PC-9 (cell line): Measurements from ENCODE around the gene SBNO2. TPM values are rescaled to one million over a fixed set of nuclear protein-coding genes. Genes with fewer than 3 reads are reported as not detected.

ENCODE experiments used
- BruUV-seq: library from RNA; stranded (reverse); fragments of 400-500 nt; replicated peaks from 2 replicates; lab custom pipeline; 2021; lab: Mats Ljungman, UMichigan
- CTCF ChIA-PET: fragments of 300-600 bp; sonication (Branson Sonifier 250); formaldehyde crosslinking; loops from one replicate; lab custom pipeline; 2022; ENCODE audit warnings: antibody characterized with exemption; lab: Charles Lee
- POLR2A ChIA-PET: fragments of 300-600 bp; sonication (Branson Sonifier 250); formaldehyde crosslinking; loops from one replicate; lab custom pipeline; 2022; ENCODE audit warnings: antibody characterized with exemption; ENCODE audit not compliant: unreplicated experiment; lab: Charles Lee
- DNase-seq, 2 experiments: peaks; one replicate each; pipeline versions ENCODE4 v3.0.0 to v3.0.0-alpha.2; 2015 to 2022; ENCODE audit warnings: mixed read lengths in 1 of 2
- H2AFZ ChIP-seq: fragments of 200-600 bp; sonication (generic); 2 replicates; pipeline ENCODE4 v1.8.1; 2017; ENCODE audit warnings: antibody characterized with exemption
- H3F3A ChIP-seq: fragments of 200-600 bp; sonication (generic); 2 replicates; pipeline ENCODE4 v1.8.1; 2017; ENCODE audit warnings: antibody characterized with exemption, mild to moderate bottlenecking, low read depth; ENCODE audit not compliant: insufficient read depth
- H3K27ac ChIP-seq: fragments of 200-600 bp; sonication (generic); 2 replicates; pipeline ENCODE4 v1.6.1; 2016; ENCODE audit warnings: mixed run types
- H3K27me3 ChIP-seq: fragments of 200-600 bp; sonication (generic); 2 replicates; pipeline ENCODE4 v1.6.1; 2016; ENCODE audit warnings: low read depth, mixed run types; ENCODE audit not compliant: insufficient read depth
- H3K36me3 ChIP-seq: fragments of 200-600 bp; sonication (generic); 2 replicates; pipeline ENCODE4 v1.6.1; 2016; ENCODE audit warnings: low read depth, mixed run types
- H3K4me1 ChIP-seq: fragments of 200-600 bp; sonication (generic); replicated peaks from 2 replicates; pipeline ENCODE4 v1.6.1; 2016; ENCODE audit warnings: mixed run types; ENCODE audit not compliant: insufficient read depth
- H3K4me2 ChIP-seq: fragments of 200-600 bp; sonication (generic); 2 replicates; pipeline ENCODE4 v1.6.1; 2017; ENCODE audit warnings: mixed run types
- H3K4me3 ChIP-seq: fragments of 200-600 bp; sonication (generic); 2 replicates; pipeline ENCODE4 v1.6.1; 2016; ENCODE audit warnings: mixed run types
- H3K79me2 ChIP-seq: fragments of 200-600 bp; sonication (generic); 2 replicates; pipeline ENCODE4 v1.6.1; 2017; ENCODE audit warnings: low read depth, mixed run types
- H3K9me2 ChIP-seq: fragments of 200-600 bp; sonication (generic); 2 replicates; pipeline ENCODE4 v1.8.1; 2017; ENCODE audit warnings: mild to moderate bottlenecking; ENCODE audit not compliant: insufficient read depth
- H3K9me3 ChIP-seq: fragments of 200-600 bp; sonication (generic); 2 replicates; pipeline ENCODE4 v1.8.1; 2016; ENCODE audit warnings: low read depth; ENCODE audit not compliant: insufficient read depth
- H4K20me1 ChIP-seq: fragments of 200-600 bp; sonication (generic); 2 replicates; pipeline ENCODE4 v1.8.1; 2017; ENCODE audit not compliant: insufficient read depth
- EZH2 ChIP-seq: fragments of 200-600 bp; sonication (generic); IDR thresholded peaks from 2 replicates; pipeline ENCODE4 v1.8.0; 2017; ENCODE audit warnings: antibody characterized with exemption, low read depth
- intact Hi-C: fragments of 100-400 bp; cut with micrococcal nuclease; formaldehyde crosslinking; loops from one replicate; pipeline ENCODE4 v1.10.0; 2022; ENCODE audit not compliant: unreplicated experiment
- total RNA-seq: library from RNA; stranded (reverse); gene quantifications from 2 replicates; pipeline ENCODE4 v1.2.3, GENCODE V29; 2021
- TF ChIP-seq, protein P1 (sequence below): fragments of 200-600 bp; sonication (generic); conservative IDR thresholded peaks from 2 replicates; pipeline ENCODE4 v1.6.1; 2017; ENCODE audit warnings: mixed run types, antibody characterized with exemption, mild to moderate bottlenecking, moderate library complexity

The SBNO2 gene
- total RNA-seq, 1 experiment from 2014 or later = 82.4 TPM

DNA sequence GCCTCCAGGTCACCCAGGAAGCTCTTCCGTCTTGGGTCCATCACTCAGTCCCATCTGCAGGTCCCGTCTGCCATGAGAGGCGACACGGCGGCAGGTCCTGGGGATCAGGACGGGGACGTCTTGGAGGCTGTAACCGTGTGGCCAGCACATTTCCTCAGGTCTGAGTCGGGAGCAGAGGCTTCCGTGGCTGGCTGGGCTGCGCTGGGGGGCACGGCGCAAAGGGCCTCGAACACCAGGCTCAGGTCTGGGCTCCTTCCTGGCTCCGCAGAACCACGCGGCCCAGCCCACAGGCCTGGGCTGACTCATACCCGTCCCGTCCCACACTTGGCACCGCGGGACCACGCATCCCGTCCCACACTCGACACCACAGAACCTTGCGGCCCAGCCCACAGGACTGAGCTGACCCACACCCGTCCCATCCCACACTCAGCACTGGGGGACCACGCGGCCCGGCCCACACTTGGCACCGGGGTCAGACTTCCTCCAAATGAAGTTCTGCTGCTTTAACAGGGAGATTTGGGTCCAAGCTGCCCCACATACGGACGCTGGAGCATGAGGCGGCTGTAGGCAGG lies 30.2 kb downstream of the SBNO2 start:
- no peaks in the 10 kb centered on the region for H3K79me2 ChIP-seq
- no peaks in the 10 kb centered on the region for H3K36me3 ChIP-seq

DNA sequence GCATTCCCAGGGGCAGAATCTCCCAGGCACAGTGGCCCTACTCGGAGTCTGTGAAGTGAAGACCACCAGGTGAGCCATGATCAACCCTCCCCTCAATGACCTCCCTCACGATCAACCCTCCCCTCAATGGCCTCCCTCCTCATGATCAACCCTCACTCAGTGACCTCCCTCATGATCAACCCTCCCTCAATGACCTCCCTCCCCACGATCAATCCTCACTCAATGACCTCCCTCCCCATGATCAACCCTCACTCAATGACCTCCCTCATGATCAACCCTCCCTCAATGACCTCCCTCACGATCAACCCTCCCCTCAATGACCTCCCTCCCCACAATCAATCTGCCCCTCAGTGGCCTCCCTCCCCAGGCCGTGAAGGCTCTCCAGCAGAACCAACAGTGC lies 32.1 kb downstream of the SBNO2 start:
- CTCF ChIA-PET = no interaction called here
- POLR2A ChIA-PET = no interaction called here

More for the DNA sequence above, 30.2 kb downstream of the SBNO2 start:
- no peak overlapping the region for H2AFZ ChIP-seq
- TF ChIP-seq, protein P1, sequence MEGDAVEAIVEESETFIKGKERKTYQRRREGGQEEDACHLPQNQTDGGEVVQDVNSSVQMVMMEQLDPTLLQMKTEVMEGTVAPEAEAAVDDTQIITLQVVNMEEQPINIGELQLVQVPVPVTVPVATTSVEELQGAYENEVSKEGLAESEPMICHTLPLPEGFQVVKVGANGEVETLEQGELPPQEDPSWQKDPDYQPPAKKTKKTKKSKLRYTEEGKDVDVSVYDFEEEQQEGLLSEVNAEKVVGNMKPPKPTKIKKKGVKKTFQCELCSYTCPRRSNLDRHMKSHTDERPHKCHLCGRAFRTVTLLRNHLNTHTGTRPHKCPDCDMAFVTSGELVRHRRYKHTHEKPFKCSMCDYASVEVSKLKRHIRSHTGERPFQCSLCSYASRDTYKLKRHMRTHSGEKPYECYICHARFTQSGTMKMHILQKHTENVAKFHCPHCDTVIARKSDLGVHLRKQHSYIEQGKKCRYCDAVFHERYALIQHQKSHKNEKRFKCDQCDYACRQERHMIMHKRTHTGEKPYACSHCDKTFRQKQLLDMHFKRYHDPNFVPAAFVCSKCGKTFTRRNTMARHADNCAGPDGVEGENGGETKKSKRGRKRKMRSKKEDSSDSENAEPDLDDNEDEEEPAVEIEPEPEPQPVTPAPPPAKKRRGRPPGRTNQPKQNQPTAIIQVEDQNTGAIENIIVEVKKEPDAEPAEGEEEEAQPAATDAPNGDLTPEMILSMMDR = no peak
- no peak for TF ChIP-seq EZH2
- H3K9me3 ChIP-seq = no peaks in the 10 kb centered on the region
- no peaks in the 10 kb centered on the region for H3K27me3 ChIP-seq
- no peak for DNase-seq
- no peak overlapping the region for H3K4me3 ChIP-seq
- no peak overlapping the region for H3K4me2 ChIP-seq
- no peaks in the 10 kb centered on the region for H3K4me1 ChIP-seq
- H3K9me2 ChIP-seq = no peaks in the 10 kb centered on the region
- peaks cover 6% of the 10 kb centered on the region; the same call in 1 of the 2 replicates for H3F3A ChIP-seq
- intact Hi-C loops = no loop called here
- POLR2A ChIA-PET = no interaction called here
- 0 out of 2 replicates have a peak, but pooled peaks cover 5% of the 10 kb centered on the region for H4K20me1 ChIP-seq
- CTCF ChIA-PET = no interaction called here
- no peak overlapping the region for H3K27ac ChIP-seq
- BruUV-seq = no TSS peak

DNA sequence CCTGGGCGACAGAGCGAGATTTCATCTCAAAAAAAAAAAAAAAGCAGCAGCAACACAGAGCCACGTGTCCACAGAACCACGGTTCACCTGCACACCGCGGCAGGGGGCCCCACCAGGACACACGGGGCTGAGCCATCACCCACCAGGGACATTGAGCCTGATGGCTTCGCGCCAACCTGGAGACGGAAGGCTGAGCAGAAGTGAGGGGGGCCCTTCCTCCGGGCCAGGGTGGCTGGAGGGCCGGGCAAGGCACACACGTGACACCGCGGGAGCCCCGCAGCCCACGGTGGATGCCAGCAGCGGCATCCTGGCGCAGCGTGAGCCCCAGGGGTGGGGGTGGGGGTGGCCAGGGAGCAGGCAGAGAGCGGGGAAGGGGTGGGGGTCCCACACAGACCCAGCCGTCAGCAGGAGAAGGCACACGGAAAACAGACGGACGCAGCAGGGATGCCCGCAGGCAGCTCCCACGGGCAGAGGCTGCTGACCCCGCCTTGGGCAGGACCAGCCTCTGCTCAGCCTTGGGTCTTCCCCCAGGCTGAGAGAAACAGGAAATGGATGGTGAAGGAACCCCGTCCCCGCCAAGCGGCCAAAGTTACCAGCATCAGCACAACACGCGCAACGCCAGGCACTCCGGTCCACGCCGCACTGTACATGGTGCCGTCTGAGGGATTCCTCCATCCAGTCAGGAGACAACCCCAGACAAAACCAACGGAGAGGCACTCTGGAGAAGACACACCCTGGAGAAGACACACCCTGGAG lies 33.6 kb downstream of the SBNO2 start:
- Histone ChIP-seq H3K4me3 (no peak overlapping the region), H3K4me2 (no peak overlapping the region), H3K27ac (no peak overlapping the region), H3K9me2 (no peaks in the 10 kb centered on the region), H3K4me1 (no peaks in the 10 kb centered on the region), H3K27me3 (no peaks in the 10 kb centered on the region), H3K79me2 (0 out of 2 replicates have a peak, but pooled peaks cover 3% of the 10 kb centered on the region), H4K20me1 (peaks cover 15% of the 10 kb centered on the region; the same call in 1 of the 2 replicates), H3K36me3 (no peaks in the 10 kb centered on the region), H2AFZ (no peak overlapping the region), H3F3A (peaks cover 9% of the 10 kb centered on the region; the same call in 1 of the 2 replicates), H3K9me3 (no peaks in the 10 kb centered on the region)
- ChIA-PET POLR2A (no interaction called here), CTCF (interaction anchor here (0.7 kb wide), 1 partner anchor 533 kb away, joined by 8 read pairs; no protein-coding TSS in a partner anchor)
- no TSS peak for BruUV-seq
- no peak for TF ChIP-seq EZH2
- TF ChIP-seq, protein P1 = no peak
- intact Hi-C loops = no loop called here
- no peak for DNase-seq

More for the DNA sequence above, 32.1 kb downstream of the SBNO2 start:
- H2AFZ ChIP-seq = no peak overlapping the region
- intact Hi-C loops = no loop called here
- H3K9me2 ChIP-seq = no peaks in the 10 kb centered on the region
- TF ChIP-seq EZH2 = no peak
- TF ChIP-seq, protein P1 = no peak
- 0 out of 2 replicates have a peak, but pooled peaks cover 6% of the 10 kb centered on the region for H3F3A ChIP-seq
- H3K36me3 ChIP-seq = no peaks in the 10 kb centered on the region
- H4K20me1 ChIP-seq = 0 out of 2 replicates have a peak, but pooled peaks cover 6% of the 10 kb centered on the region
- DNase-seq = no peak
- H3K27ac ChIP-seq = no peak overlapping the region
- H3K27me3 ChIP-seq = no peaks in the 10 kb centered on the region
- no peak overlapping the region for H3K4me2 ChIP-seq
- no peak overlapping the region for H3K4me3 ChIP-seq
- no peaks in the 10 kb centered on the region for H3K9me3 ChIP-seq
- no peaks in the 10 kb centered on the region for H3K79me2 ChIP-seq
- no TSS peak for BruUV-seq
- H3K4me1 ChIP-seq = no peaks in the 10 kb centered on the region
